Muscle of leg (tissue), 11 donors: ENCODE measurements around the gene NXF3. TPM values are rescaled to one million over a fixed set of nuclear protein-coding genes. Genes with fewer than 3 reads are reported as not detected.
"Not testable (repeated sequence)": the region's sequence is repeated elsewhere in the genome, so short reads cannot be mapped to it uniquely, and the experiment has no call there.

Experiments used
- DNase-seq: peaks from one replicate; pipeline ENCODE4 v3.0.0; 2013
- H3K27ac ChIP-seq: one replicate; pipeline ENCODE4 v1.5.1; 2013; ENCODE audit warnings: mild to moderate bottlenecking, low read length, control low read depth
- H3K27me3 ChIP-seq: one replicate; pipeline ENCODE4 v1.6.1; 2013; ENCODE audit warnings: low read length; ENCODE audit not compliant: control insufficient read depth, insufficient read depth
- H3K36me3 ChIP-seq: one replicate; pipeline ENCODE4 v1.6.1; 2013; ENCODE audit warnings: low read length; ENCODE audit not compliant: control insufficient read depth, insufficient read depth
- H3K4me1 ChIP-seq: one replicate; pipeline ENCODE4 v1.6.1; 2013; ENCODE audit warnings: low read length; ENCODE audit not compliant: control insufficient read depth, insufficient read depth
- H3K4me3 ChIP-seq: one replicate; pipeline ENCODE4 v1.5.1; 2013; ENCODE audit warnings: low read length, control low read depth
- H3K9me3 ChIP-seq: replicated peaks from 2 replicates; pipeline ENCODE4 v1.6.1; 2013; ENCODE audit warnings: low read depth, low read length; ENCODE audit not compliant: control insufficient read depth
- WGBS: methylation state at CpG from one replicate; pipeline ENCODE4 v1.1.5; 2013; ENCODE audit warnings: missing lambda C conversion rate; ENCODE audit not compliant: insufficient coverage; 5-methylcytosine and 5-hydroxymethylcytosine counted together
- polyA plus RNA-seq, 8 donors: library from polyadenylated mRNA; unstranded; fragments of 120-200 nt; gene quantifications; one replicate each; pipeline versions ENCODE4 v1.2.1 to v1.2.3, GENCODE V29; 2013; ENCODE audit warnings: inconsistent platforms in 1 of 8, low replicate concordance in 1 of 8; ENCODE audit not compliant: insufficient read length in 8 of 8, insufficient read depth in 1 of 8
- total RNA-seq: library from RNA; stranded (reverse); fragments of 120-200 nt; gene quantifications from one replicate; pipeline ENCODE4 v1.2.4, GENCODE V29; 2013

NXF3 gene
- total and polyA plus RNA-seq, 9 donors: 0.08 to 0.39 TPM; not detected in 7

DNA sequence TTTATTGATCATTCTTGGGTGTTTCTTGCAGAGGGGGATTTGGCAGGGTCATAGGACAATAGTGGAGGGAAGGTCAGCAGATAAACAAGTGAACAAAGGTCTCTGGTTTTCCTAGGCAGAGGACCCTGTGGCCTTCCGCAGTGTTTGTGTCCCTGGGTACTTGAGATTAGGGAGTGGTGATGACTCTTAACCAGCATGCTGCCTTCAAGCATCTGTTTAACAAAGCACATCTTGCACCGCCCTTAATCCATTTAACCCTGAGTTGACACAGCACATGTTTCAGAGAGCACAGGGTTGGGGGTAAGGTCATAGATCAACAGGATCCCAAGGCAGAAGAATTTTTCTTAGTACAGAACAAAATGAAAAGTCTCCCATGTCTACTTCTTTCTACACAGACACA, 10.9 kb upstream of the NXF3 start:
- not testable (repeated sequence) for H3K9me3 ChIP-seq, H3K36me3 ChIP-seq, H3K27me3 ChIP-seq, H3K4me1 ChIP-seq, H3K4me3 ChIP-seq, H3K27ac ChIP-seq, DNase-seq
- whole genome bisulfite sequencing: no CpG with 5 or more reads among the region's 2 CpGs

DNA sequence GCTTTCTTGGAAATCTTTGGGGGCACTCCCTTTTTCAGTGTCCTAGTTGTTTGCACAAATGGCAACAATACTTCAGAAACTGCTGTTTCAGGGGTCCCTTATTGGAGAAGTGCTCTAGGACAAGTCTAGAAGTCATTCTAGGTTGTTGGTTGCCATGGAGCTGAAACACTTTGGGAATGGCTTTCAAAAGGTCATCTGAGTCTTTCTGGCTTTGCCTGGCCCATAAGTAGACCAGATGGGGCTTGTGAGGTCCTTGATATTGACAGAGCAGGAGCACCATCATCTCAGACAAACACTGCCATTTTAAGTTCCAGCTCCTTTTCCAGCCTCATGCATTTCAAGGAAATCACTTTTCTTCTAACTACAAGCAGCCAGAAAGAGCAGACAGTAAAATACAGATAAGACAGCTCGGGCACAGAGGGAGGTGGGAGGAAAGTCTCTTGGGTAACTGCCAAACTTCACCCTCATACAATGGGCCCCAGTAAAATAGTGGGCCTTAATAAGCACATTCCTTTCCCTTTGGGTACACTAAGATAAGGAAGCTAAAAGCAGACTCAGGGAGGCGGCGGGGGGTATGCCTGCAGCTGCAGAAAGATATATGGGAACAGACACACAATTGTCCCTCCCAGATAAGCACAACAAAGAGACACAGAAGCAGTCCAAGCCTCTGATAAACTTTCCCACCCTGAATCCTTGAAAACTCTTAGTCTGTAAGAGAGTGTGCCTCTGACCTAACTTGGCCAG, 8.5 kb upstream of the NXF3 start:
- Histone ChIP-seq H3K36me3 (no peaks in the 10 kb centered on the region), H3K9me3 (no peaks in the 10 kb centered on the region), H3K27ac (no peak overlapping the region), H3K4me3 (no peak overlapping the region), H3K4me1 (no peaks in the 10 kb centered on the region), H3K27me3 (peaks cover 7% of the 10 kb centered on the region)
- no peak for DNase-seq
- WGBS: no CpG with 5 or more reads among the region's 3 CpGs

DNA sequence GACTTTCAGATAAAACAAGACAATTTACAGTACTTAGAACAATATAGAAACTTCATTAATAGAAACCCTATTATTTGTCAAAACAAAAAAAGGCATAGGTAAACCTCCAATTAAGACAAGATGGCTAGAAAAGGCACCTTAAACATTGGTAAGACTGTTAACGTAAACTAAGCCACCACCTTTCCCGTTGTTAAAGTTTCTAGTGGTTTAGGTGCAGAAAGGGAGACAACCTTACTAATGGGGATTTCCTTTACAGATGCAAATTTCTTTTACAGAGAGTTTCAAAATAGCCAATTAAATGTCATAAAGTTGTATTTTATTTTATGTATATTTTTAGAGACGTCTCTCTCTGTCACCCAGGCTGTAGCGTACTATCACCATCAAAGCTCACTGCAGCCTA, 7.5 kb upstream of the NXF3 start:
- WGBS: no CpG with 5 or more reads among the region's 4 CpGs
- no peak for DNase-seq
- no peak overlapping the region for H3K27ac ChIP-seq
- H3K9me3 ChIP-seq: no peaks in the 10 kb centered on the region
- H3K27me3 ChIP-seq: peaks cover 10% of the 10 kb centered on the region
- H3K36me3 ChIP-seq: no peaks in the 10 kb centered on the region
- no peak overlapping the region for H3K4me3 ChIP-seq
- H3K4me1 ChIP-seq: no peaks in the 10 kb centered on the region

DNA sequence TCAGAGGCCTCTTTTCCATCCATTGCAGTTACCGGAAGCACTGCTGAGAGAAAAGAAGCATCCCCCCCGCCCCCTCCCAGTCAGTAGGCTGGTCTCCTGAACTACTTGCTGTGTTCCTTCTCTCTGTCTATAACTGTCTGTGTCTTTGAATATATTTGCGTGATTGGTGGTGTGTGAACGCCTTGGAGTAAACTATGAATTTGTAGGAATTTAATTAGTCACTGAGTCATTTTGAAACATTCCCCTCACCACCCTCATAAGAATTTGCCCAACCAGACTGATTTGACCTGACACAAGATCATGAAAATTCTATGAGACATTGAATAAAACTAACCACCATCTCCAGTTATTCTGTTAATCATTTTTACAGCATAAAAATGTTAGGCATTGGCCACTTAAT, 6.7 kb upstream of the NXF3 start:
- Histone ChIP-seq H3K9me3 (no peaks in the 10 kb centered on the region), H3K4me1 (no peaks in the 10 kb centered on the region), H3K4me3 (no peak overlapping the region), H3K36me3 (no peaks in the 10 kb centered on the region), H3K27me3 (peaks cover 10% of the 10 kb centered on the region), H3K27ac (no peak overlapping the region)
- no CpG with 5 or more reads among the region's 4 CpGs for WGBS
- no peak for DNase-seq

DNA sequence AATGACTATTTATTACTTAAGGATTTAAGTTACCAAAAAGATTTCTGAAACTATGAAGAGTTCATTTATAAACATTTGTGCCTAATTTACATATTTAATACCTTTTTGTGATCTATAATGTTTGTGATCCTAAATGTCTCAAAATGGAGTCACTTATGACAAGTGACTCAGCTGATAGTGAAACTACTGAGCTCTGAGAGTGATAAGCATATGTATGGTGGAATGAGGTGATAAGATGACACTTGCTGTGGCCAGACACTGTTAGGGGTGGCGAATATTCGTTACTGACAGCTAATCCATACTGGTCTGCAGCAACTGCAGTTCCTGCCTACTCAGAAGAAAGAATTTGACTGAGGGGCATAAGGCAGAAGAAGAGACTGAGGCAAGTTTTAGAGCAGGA, 5.5 kb upstream of the NXF3 start:
- H3K36me3 ChIP-seq: no peaks in the 10 kb centered on the region
- H3K4me1 ChIP-seq: no peaks in the 10 kb centered on the region
- no peaks in the 10 kb centered on the region for H3K9me3 ChIP-seq
- no peak overlapping the region for H3K4me3 ChIP-seq
- H3K27ac ChIP-seq: no peak overlapping the region
- DNase-seq: no peak
- 55% methylated on average over 2 of the region's 2 CpGs for WGBS
- peaks cover 10% of the 10 kb centered on the region for H3K27me3 ChIP-seq

- Histone ChIP-seq H3K9me3 (no peaks in the 10 kb centered on the region), H3K4me1 (no peaks in the 10 kb centered on the region), H3K27ac (no peak overlapping the region), H3K27me3 (peaks cover 29% of the 10 kb centered on the region), H3K4me3 (no peak overlapping the region), H3K36me3 (no peaks in the 10 kb centered on the region)
- DNase-seq: no peak
- 83% methylated on average over 1 of the region's 6 CpGs for WGBS
Observed at GRCh38 chrX:103081051-103081450, 11.9 kb downstream of the NXF3 start.

- Histone ChIP-seq H3K9me3 (no peaks in the 10 kb centered on the region), H3K4me3 (no peak overlapping the region), H3K27ac (no peak overlapping the region), H3K4me1 (no peaks in the 10 kb centered on the region), H3K27me3 (peaks cover 15% of the 10 kb centered on the region), H3K36me3 (no peaks in the 10 kb centered on the region)
- WGBS: 33% methylated on average over 4 of the region's 5 CpGs
- no peak for DNase-seq
Observed at GRCh38 chrX:103073467-103073866, 19.5 kb downstream of the NXF3 start.

- Histone ChIP-seq H3K4me3 (no peak overlapping the region), H3K4me1 (no peaks in the 10 kb centered on the region), H3K36me3 (no peaks in the 10 kb centered on the region), H3K27ac (no peak overlapping the region), H3K27me3 (peaks cover 11% of the 10 kb centered on the region), H3K9me3 (no peaks in the 10 kb centered on the region)
- no CpG with 5 or more reads among the region's 1 CpG for WGBS
- DNase-seq: no peak
Observed at GRCh38 chrX:103066606-103067005, 26.3 kb downstream of the NXF3 start.

GRCh38 chrX:103063918-103064434, 29.0 kb downstream of the NXF3 start, which contains the start of gene BEX1:
Gene BEX1, minus strand, starts transcription at chrX:103064171. Its CDS starts 897 bp downstream, at chrX:103063274.
- Histone ChIP-seq H3K4me3 (no peak within 1 kb of the TSS), H3K36me3 (no peaks in the 10 kb centered on the region), H3K27me3 (peaks cover 10% of the 10 kb centered on the region), H3K9me3 (no peaks in the 10 kb centered on the region), H3K27ac (no peak within 1 kb of the TSS), H3K4me1 (no peaks in the 10 kb centered on the region)
- WGBS: 32% methylated on average over 38 of the region's 39 CpGs
- peak; percentile 0 for DNase-seq

GRCh38 chrX:103063191-103063845, 29.6 kb downstream of the NXF3 start:
- H3K4me1 ChIP-seq: no peaks in the 10 kb centered on the region
- no peak overlapping the region for H3K27ac ChIP-seq
- DNase-seq: peak; percentile 22
- 19% methylated on average over 5 of the region's 34 CpGs for WGBS
- H3K36me3 ChIP-seq: no peaks in the 10 kb centered on the region
- no peaks in the 10 kb centered on the region for H3K9me3 ChIP-seq
- peaks cover 10% of the 10 kb centered on the region for H3K27me3 ChIP-seq
- H3K4me3 ChIP-seq: no peak overlapping the region
